ENCODE results near the gene HAPLN2.
"Not testable (repeated sequence)": the region's sequence is repeated elsewhere in the genome, so short reads cannot be mapped to it uniquely, and the experiment has no call there.

Gene HAPLN2

DNA sequence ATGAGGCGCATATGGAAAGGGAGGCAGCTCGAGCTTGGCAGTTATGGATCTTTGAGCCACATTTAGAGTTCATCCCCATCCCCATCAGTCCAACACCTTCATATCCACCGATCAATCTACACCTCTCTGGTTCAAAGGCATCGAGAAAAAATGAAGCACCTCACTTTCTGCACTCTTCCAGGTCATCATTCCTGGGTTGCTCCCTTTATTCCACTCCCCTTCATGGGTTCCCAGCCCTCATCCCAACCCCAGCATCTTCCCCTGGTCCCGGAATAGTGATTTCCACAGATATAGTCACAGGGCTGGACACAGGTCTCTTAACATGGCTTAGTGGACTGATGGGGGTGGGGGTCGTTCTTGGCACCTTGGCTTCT, 354 bp downstream of the HAPLN2 start:
- no peak for DNase-seq (ENCODE audit: low read depth, low spot score)

- DNase-seq (ENCODE audit: low read depth, low spot score), result no peak
Measured at GRCh38 chr1:156622581-156623297, 3.5 kb downstream of the HAPLN2 start.

GRCh38 chr1:156623946-156624813, 5.0 kb downstream of the HAPLN2 start:
- no peak for DNase-seq (ENCODE audit: low read depth, low spot score)

- no peak for DNase-seq (ENCODE audit: low read depth, low spot score)
Measured at GRCh38 chr1:156624814-156625435, 5.7 kb downstream of the HAPLN2 start.

DNA sequence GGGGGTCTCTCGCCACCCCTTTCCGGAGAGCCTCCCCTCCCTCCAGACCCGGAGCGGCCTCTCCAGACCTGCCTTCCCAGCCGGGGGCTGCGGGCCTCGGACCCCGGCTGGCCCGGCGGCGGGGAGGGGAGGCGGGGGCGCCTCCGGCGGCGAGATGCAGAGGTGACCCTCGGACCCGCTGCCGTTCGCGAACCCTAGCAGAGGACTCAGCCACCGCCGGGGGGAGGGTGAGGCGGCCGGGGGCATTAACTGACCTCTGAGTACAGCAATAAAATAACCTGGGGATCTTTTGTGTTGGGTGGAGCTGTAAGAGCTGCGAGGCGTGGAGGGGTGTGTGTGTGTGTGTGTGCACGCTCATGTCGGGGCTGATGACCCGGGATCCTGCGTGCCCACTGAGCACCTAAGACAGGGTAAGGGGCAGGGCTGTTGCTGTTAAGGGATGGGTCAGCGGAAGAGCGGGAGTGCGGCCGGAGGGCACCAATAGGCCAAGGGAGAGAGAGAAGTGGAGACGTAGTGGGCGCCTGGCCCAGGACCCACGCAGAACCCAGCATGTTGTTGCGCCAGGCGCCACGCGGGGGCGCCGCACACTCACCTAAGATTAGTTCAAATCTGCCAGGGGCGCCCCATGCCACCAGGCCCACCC, 6.3 kb downstream of the HAPLN2 start:
- no peak for DNase-seq (ENCODE audit: low read depth, low spot score)

- no peak for DNase-seq (ENCODE audit: low read depth, low spot score)
Measured at GRCh38 chr1:156626079-156626438, 6.8 kb downstream of the HAPLN2 start.

GRCh38 chr1:156627313-156627880, 8.2 kb downstream of the HAPLN2 start:
- peak; percentile 12 for DNase-seq (ENCODE audit: low read depth, low spot score)

GRCh38 chr1:156629823-156630449, 10.7 kb downstream of the HAPLN2 start:
- no peak for DNase-seq (ENCODE audit: low read depth, low spot score)

DNA sequence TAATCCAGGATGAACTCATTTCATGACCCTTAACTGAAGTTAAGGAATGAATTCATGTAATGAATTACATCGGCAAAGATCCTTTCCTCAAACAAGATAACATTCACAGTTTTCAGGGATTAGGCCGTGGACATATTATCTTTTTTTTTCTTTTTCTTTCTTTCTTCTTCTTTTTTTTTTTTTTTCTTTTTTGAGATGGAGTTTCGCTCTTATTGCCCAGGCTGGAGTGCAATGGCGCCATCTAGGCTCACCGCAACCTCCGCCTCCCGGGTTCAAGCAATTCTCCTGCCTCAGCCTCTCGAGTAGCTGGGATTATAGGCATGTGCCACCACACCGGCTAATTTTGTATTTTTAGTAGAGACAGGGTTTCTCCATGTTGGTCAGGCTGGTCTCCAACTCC, 11.9 kb downstream of the HAPLN2 start:
- not testable (repeated sequence) for DNase-seq (ENCODE audit: low read depth, low spot score)

- no peak for DNase-seq (ENCODE audit: low read depth, low spot score)
Measured at GRCh38 chr1:156632355-156632754, 13.1 kb downstream of the HAPLN2 start.

DNA sequence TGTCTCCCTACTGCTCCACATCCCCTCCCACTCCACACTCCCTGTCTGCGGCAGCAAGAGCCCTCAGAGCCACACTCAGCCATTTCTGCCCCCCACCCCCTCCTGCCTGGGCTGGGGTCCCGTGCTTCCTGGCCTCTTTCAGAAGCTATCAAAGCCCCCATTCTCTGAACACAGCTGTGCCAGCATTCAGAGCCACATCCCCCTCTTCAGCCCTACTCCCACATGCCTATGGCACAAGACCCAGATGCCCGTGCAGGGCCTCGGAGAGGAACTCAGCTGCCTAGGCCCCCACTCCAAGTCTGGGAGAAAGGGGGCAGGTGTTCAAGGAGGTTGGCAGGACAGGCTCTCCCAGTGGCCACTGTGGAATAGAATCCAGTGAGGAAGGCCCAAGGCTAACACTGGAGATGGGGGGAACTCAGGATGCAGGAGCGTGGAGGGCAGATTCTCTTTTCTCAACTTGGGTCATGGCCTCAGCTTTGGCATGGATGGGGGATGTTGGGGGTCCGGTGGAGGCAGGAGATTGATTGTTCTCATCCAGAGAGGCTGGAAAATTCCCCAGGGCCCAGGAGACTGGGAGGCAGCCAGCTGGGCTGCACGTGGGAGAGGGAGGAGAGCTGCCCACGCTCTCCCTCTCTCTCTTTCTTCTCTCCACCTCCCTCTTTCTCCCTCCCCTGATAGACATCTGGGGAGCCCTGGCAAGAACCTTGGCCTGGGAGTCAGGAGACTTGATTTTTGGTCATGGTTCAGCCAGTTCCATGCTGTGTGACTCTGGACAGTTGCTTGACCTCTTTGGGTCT, 19.2 kb downstream of the HAPLN2 start:
- no peak for DNase-seq (ENCODE audit: low read depth, low spot score)

DNA sequence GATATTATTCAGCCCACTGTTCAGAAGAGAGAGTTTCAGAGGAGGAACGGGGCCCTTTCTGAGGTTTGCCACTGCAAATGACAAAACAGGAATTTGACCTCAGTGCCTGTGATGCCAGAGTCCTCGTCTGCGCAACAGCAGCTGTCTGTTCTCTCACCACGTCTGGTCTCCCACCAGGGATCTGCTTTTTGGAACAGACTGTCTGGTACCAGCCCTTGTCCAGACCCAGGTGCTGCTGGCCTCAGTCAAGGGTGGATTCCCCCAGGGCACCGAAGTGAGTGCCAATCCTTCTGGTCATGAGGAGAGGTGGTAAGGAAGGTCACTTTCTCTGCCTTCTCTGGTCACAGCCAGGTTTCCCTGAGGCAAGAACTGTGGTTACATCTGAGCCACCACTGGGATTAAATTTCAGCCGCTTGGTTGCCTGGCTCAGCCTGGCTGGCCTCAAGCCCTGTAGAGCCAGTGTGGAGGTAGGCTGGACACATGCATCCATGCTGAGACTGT, 20.4 kb downstream of the HAPLN2 start:
- DNase-seq (ENCODE audit: low read depth, low spot score), result no peak

GRCh38 chr1:156640842-156641706, 21.9 kb downstream of the HAPLN2 start:
- DNase-seq (ENCODE audit: low read depth, low spot score), result no peak

DNA sequence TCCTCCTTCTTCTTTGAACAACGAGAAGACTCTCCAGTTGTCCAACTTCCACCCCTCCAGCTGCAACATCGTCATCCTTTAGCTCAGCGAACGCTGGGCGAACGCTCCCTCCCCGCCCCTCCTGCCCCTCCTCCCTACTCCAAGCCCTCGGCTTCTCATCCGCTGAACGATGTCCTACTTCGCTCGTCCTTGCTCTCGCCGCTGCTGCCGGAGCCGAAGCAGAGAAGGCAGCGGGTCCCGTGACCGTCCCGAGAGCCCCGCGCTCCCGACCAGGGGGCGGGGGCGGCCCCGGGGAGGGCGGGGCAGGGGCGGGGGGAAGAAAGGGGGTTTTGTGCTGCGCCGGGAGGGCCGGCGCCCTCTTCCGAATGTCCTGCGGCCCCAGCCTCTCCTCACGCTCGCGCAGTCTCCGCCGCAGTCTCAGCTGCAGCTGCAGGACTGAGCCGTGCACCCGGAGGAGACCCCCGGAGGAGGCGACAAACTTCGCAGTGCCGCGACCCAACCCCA, 22.6 kb downstream of the HAPLN2 start, which contains the start of gene BCAN:
BCAN (plus strand) TSS at position 357 of the 504 bp plus-strand sequence. CDS start 3,938 bp downstream, outside the sequence.
- no peak for DNase-seq (ENCODE audit: low read depth, low spot score)

DNA sequence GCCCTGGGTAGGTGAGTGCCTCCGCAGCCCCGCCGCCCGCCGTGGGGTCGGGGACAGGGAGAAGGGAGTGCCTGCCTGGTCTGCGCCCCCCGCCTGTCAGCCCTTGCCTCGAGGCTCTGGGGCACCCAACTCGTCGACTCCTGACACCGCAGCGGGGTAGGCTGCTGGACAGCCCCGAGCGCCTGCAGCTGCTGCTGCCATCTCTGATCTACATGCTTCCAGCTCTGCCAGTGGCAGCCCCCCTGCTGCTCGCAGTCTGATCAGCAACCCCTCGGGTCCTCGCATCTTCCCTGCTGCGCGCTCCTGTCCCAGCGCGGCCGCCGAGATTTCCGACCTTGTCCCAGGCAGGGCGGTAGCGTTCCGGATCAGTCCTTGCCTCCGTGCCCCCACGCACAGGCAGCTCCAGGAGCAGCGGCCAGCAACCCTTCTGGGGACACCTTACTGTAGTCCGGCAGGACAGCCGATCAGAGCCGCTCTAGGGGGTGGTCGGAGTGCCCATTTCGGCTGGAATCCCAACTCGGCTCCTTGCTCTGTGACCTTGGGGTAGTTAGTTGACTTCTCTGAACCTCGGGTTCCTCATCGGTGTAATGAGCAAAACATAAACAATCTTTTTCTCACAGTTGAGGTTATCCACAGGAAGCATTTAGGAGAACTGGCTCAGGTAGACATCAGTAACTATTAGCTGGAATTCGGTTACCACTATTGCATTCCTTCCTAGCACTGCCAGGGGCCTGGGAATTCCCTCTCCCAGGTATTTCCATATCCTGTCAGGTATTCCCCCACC, 23.2 kb downstream of the HAPLN2 start:
- DNase-seq (ENCODE audit: low read depth, low spot score), result no peak

DNA sequence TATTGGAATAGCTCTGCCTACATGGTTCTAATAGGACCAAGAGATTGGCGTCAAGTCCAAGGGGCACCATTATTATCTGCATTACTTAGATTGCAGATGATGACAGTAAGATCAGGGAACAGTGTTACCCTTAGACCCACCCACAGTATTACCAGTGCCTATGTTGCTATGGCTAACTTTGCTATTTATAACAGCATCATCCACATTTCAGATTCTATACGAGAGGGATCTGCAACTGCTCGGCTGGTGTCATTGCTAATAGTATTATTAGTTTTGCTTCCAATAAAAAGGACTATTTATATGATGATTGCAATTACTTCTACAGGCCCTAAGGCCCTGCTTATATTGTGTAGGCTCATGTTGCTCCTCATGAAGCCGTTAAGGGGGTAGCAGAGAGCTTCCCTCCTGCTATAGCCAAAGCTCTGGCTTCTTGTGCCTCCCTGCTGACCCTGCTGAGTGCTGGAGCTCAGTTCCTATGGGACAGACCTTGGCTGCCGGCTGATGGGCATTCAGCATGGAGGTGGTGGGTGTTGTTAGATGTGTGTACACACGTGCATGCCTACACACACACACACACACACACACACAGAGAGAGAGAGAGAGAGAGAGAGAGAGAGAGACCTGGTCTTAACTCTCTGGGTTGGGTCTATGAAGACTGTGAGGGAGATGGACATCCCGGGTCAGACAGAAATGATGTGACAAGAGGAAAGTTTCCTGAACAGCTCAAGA, 24.0 kb downstream of the HAPLN2 start:
- DNase-seq (ENCODE audit: low read depth, low spot score), result no peak

DNA sequence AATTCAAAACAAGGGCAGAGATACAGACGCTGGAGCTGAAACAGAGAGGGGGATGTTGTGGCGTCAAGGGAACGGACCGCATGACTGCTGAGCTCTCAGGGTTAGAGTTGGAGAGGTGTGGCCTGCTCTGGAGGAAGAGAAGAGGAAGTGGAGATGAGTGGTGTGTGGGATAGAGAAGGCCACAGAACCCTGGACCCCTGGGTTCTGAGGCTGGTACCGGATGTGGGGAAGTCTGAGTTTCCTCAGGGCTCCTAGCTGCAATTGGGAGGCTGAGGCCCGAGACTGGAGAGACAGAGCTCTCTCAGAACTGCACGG, 24.5 kb downstream of the HAPLN2 start:
- DNase-seq (ENCODE audit: low read depth, low spot score), result no peak

- DNase-seq (ENCODE audit: low read depth, low spot score), result no peak
Measured at GRCh38 chr1:156644146-156644545, 24.9 kb downstream of the HAPLN2 start.

All from smooth muscle cell of the brain vasculature (primary cell).